Activated B cell treated with CpG ODN at 0.5 μM for 24 hours (primary cell): Measurements from ENCODE around the gene KCNJ4. TPM values are rescaled to one million over a fixed set of nuclear protein-coding genes. Genes with fewer than 3 reads are reported as not detected.

Experiments
- ATAC-seq: fragments of 200-7000 bp; cut with Tn5 transposase; one replicate; pipeline ENCODE4 v1.10.0; 2021; ENCODE audit warnings: low read depth, mild to moderate bottlenecking, moderate library complexity
- CTCF ChIA-PET: fragments of 350-600 bp; sonication (Branson Sonifier 250); formaldehyde crosslinking; loops from one replicate; lab custom pipeline; 2021; ENCODE audit warnings: antibody characterized with exemption; lab: Charles Lee
- POLR2A ChIA-PET: fragments of 350-600 bp; sonication (Branson Sonifier 250); formaldehyde crosslinking; loops from one replicate; lab custom pipeline; 2021; ENCODE audit warnings: antibody characterized with exemption; lab: Charles Lee
- DNase-seq: peaks from one replicate; pipeline ENCODE4 v3.0.0; 2022
- H3K27ac Mint-ChIP-seq: one replicate; pipeline ENCODE4 v1.8.0; 2020; ENCODE audit warnings: mixed read lengths
- H3K27me3 Mint-ChIP-seq: one replicate; pipeline ENCODE4 v1.8.0; 2021; ENCODE audit warnings: mixed read lengths
- H3K36me3 Mint-ChIP-seq: one replicate; pipeline ENCODE4 v1.8.0; 2021; ENCODE audit warnings: low read depth, mixed read lengths
- H3K4me1 Mint-ChIP-seq: one replicate; pipeline ENCODE4 v1.8.0; 2021; ENCODE audit warnings: mixed read lengths
- H3K4me3 Mint-ChIP-seq: one replicate; pipeline ENCODE4 v1.8.0; 2020; ENCODE audit warnings: mild to moderate bottlenecking, mixed read lengths
- H3K9me3 Mint-ChIP-seq: one replicate; pipeline ENCODE4 v1.8.0; 2020; ENCODE audit warnings: mixed read lengths
- intact Hi-C: fragments of 100-400 bp; cut with micrococcal nuclease; formaldehyde crosslinking; loops from one replicate; pipeline ENCODE4 v1.15.1; 2024
- total RNA-seq: library from RNA; stranded (reverse); gene quantifications from 2 replicates; pipeline ENCODE4 v1.2.3, GENCODE V29; 2022
- TF ChIP-seq, protein P1 (sequence below): fragments of 200-600 bp; IDR thresholded peaks from one replicate; pipeline ENCODE4 v1.8.0; 2022; ENCODE audit warnings: antibody characterized with exemption, mild to moderate bottlenecking

Gene KCNJ4
- total RNA-seq, 1 donor from 2014 or later: not detected

- CTCF ChIA-PET: no interaction called here
- Mint-ChIP-seq H3K9me3 (no peaks in the 10 kb centered on the region), H3K27ac (no peak overlapping the region), H3K36me3 (no peaks in the 10 kb centered on the region), H3K27me3 (no peaks in the 10 kb centered on the region), H3K4me1 (no peaks in the 10 kb centered on the region), H3K4me3 (no peak overlapping the region)
- intact Hi-C loops: no loop called here
- ATAC-seq (no peak), DNase-seq (no peak)
- POLR2A ChIA-PET: no interaction called here
- TF ChIP-seq, protein P1, sequence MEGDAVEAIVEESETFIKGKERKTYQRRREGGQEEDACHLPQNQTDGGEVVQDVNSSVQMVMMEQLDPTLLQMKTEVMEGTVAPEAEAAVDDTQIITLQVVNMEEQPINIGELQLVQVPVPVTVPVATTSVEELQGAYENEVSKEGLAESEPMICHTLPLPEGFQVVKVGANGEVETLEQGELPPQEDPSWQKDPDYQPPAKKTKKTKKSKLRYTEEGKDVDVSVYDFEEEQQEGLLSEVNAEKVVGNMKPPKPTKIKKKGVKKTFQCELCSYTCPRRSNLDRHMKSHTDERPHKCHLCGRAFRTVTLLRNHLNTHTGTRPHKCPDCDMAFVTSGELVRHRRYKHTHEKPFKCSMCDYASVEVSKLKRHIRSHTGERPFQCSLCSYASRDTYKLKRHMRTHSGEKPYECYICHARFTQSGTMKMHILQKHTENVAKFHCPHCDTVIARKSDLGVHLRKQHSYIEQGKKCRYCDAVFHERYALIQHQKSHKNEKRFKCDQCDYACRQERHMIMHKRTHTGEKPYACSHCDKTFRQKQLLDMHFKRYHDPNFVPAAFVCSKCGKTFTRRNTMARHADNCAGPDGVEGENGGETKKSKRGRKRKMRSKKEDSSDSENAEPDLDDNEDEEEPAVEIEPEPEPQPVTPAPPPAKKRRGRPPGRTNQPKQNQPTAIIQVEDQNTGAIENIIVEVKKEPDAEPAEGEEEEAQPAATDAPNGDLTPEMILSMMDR: no peak
These were observed 32.1 kb downstream of the KCNJ4 start for GRCh38 chr22:38422611-38423511.

DNA sequence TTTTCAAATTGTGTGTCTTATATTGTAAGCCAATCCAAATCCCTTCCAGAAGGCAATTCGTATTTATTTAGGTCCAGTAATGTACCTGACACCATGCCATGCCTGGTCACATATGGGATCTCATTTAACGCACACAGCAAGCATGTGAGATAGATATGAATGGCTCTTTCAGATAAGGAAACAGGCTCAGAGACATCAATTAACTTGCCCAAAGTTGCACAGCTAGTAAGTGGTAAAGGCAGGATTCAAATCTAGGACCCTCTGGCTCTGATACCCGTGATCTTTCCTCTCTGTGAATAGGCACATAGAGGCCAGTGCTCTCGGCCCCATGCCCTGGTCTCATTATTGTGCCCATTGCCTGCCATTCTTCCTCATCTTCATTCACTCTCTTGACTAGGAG, 34.3 kb downstream of the KCNJ4 start:
- intact Hi-C loops: no loop called here
- ATAC-seq: no peak
- TF ChIP-seq, protein P1: no peak
- no peaks in the 10 kb centered on the region for H3K36me3 Mint-ChIP-seq
- no peak for DNase-seq
- POLR2A ChIA-PET: no interaction called here
- H3K4me3 Mint-ChIP-seq: no peak overlapping the region
- CTCF ChIA-PET: interaction anchor here (1.0 kb wide), 1 partner anchor 8 kb away, joined by 3 read pairs; no protein-coding TSS in a partner anchor
- H3K4me1 Mint-ChIP-seq: no peaks in the 10 kb centered on the region
- no peaks in the 10 kb centered on the region for H3K27me3 Mint-ChIP-seq
- no peaks in the 10 kb centered on the region for H3K9me3 Mint-ChIP-seq
- H3K27ac Mint-ChIP-seq: no peak overlapping the region

DNA sequence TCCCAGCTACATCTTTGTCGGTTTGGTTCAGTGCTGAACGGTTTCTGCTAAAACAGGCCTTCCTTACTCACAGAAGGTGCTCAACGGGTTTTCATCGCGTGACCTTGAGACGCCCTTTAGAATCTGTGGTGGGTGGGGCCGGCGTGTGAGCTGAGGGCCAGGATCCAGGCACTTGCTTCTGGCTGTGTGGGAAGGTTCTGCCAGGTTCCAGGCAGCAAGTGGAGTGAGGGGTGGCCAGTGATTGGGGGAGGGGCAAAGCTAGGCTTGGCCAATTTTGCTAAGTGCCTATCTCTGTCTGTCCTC, 35.2 kb downstream of the KCNJ4 start:
- intact Hi-C loops: no loop called here
- CTCF ChIA-PET: no interaction called here
- H3K27me3 Mint-ChIP-seq: no peaks in the 10 kb centered on the region

DNA sequence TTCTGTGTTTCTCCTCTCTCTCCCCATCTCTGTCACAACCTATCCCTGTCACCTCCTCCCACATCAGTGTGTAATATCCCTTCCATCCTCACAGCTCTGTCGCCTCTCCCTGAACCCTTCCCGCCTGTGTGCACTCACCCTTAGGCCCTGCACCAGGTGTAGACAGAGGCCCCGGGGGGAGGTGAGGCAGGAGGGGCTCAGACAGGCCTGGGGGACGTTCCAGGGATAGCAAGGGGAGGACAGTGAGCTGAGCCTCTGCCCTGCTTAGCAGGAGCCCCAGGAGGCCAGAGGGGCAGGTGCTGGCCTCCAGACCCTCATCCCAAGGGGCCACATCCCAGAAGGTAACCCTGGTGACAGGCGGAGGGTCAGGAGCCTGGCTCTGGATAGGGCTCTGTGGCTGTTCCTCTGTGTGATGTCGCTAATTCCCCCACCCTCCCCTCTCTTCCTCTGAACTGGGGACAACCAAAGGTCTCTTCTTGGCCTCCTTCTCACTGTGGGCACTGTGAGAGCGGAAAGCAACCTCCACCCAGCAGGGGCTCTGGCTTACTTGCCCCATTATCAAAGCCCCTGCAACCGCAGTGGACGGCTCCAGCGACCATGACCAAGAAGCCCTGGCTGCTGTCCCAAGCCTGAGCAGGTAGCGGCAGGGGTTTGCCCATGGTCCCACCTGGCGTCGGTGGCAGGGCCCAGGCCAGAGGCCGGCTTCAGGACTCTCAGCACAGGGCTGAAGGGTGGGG, 35.7 kb downstream of the KCNJ4 start:
- ChIA-PET POLR2A (no interaction called here), CTCF (no interaction called here)
- H3K4me3 Mint-ChIP-seq: no peak overlapping the region
- TF ChIP-seq, protein P1: no peak
- H3K9me3 Mint-ChIP-seq: no peaks in the 10 kb centered on the region
- intact Hi-C loops: no loop called here
- H3K27me3 Mint-ChIP-seq: no peaks in the 10 kb centered on the region
- no peaks in the 10 kb centered on the region for H3K4me1 Mint-ChIP-seq
- H3K36me3 Mint-ChIP-seq: no peaks in the 10 kb centered on the region
- no peak overlapping the region for H3K27ac Mint-ChIP-seq
- no peak for ATAC-seq
- DNase-seq: no peak

More for the DNA sequence above, 35.2 kb downstream of the KCNJ4 start:
- Mint-ChIP-seq H3K4me3 (no peak overlapping the region), H3K9me3 (no peaks in the 10 kb centered on the region), H3K36me3 (no peaks in the 10 kb centered on the region), H3K4me1 (no peaks in the 10 kb centered on the region), H3K27ac (no peak overlapping the region)
- TF ChIP-seq, protein P1: no peak
- DNase-seq: no peak
- ATAC-seq: no peak
- POLR2A ChIA-PET: no interaction called here

DNA sequence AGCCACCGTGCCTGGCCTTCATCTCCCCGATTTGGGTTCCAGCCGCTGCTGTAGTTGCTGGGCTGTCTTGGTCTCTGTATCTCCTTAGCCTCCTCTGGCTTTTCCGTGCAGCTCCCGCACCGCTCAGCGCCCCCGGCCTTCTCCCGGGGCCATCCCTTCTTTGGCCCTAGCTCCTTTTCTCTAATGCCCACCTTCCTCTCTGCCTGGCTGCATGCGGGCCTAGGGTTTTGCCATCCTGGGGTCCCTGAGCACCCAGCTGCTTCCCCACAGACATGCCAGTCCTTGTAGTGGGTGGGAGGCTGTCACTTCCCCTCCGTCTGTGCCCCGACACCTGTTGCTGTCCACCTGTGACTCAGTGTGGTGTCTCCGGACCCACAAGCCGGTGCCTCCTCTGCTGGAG, 36.4 kb downstream of the KCNJ4 start:
- TF ChIP-seq, protein P1: no peak
- H3K4me3 Mint-ChIP-seq: no peak overlapping the region
- ATAC-seq: no peak
- no peaks in the 10 kb centered on the region for H3K9me3 Mint-ChIP-seq
- intact Hi-C loops: no loop called here
- H3K27me3 Mint-ChIP-seq: no peaks in the 10 kb centered on the region
- no peaks in the 10 kb centered on the region for H3K4me1 Mint-ChIP-seq
- no peak overlapping the region for H3K27ac Mint-ChIP-seq
- ChIA-PET CTCF (no interaction called here), POLR2A (no interaction called here)
- H3K36me3 Mint-ChIP-seq: no peaks in the 10 kb centered on the region
- DNase-seq: no peak
